GM18868 (cell line): Measurements from ENCODE around the gene DBNDD2.

Experiments used
- ATAC-seq: cut with Tn5 transposase; IDR thresholded peaks from one replicate; pipeline ENCODE4 v1.9.1; 2021; ENCODE audit warnings: mild to moderate bottlenecking, moderate library complexity; ENCODE audit not compliant: unreplicated experiment

DBNDD2 gene

GRCh38 chr20:45448270-45448669, 40.2 kb downstream of the DBNDD2 start:
- ATAC-seq, result no peak

GRCh38 chr20:45449528-45449927, 41.4 kb downstream of the DBNDD2 start:
- ATAC-seq, result no peak

GRCh38 chr20:45450097-45450818, 42.2 kb downstream of the DBNDD2 start:
- no peak for ATAC-seq

GRCh38 chr20:45452238-45452637, 44.1 kb downstream of the DBNDD2 start:
- no peak for ATAC-seq

GRCh38 chr20:45452772-45453691, 44.9 kb downstream of the DBNDD2 start:
- ATAC-seq, result no peak

- no peak for ATAC-seq
These were observed 48.5 kb downstream of the DBNDD2 start for GRCh38 chr20:45456632-45457031.

GRCh38 chr20:45459606-45460005, 51.5 kb downstream of the DBNDD2 start:
- ATAC-seq, result no peak
